AG20443 (cell line): ENCODE results near the gene BHLHE40.

ENCODE experiments used
- DNase-seq: peaks from one replicate; pipeline ENCODE4 v3.0.0; 2012; ENCODE audit warnings: low spot score, mixed read lengths

Gene BHLHE40

GRCh38 chr3:4979428-4980228, at the start of gene BHLHE40:
TSS of gene BHLHE40 (plus strand) at chr3:4979437. CDS start at chr3:4979719, 282 bp downstream.
- DNase-seq, result no peak

GRCh38 chr3:4930501-4930900, 48.7 kb upstream of the BHLHE40 start:
- DNase-seq, result no peak

- DNase-seq, result no peak
Measured at GRCh38 chr3:4934050-4934449, 45.2 kb upstream of the BHLHE40 start.

- no peak for DNase-seq
Measured at GRCh38 chr3:4935347-4935746, 43.9 kb upstream of the BHLHE40 start.

- no peak for DNase-seq
Measured at GRCh38 chr3:4936982-4937614, 42.1 kb upstream of the BHLHE40 start.

GRCh38 chr3:4938281-4938982, 40.8 kb upstream of the BHLHE40 start:
- no peak for DNase-seq

- no peak for DNase-seq
Measured at GRCh38 chr3:4939276-4939675, 40.0 kb upstream of the BHLHE40 start.

GRCh38 chr3:4940985-4941384, 38.3 kb upstream of the BHLHE40 start:
- no peak for DNase-seq

- DNase-seq, result peak; percentile 17
Measured at GRCh38 chr3:4943549-4943948, 35.7 kb upstream of the BHLHE40 start.

- no peak for DNase-seq
Measured at GRCh38 chr3:4945324-4945723, 33.9 kb upstream of the BHLHE40 start.

GRCh38 chr3:4947028-4947427, 32.2 kb upstream of the BHLHE40 start:
- no peak for DNase-seq

- peak; percentile 30 for DNase-seq
Measured at GRCh38 chr3:4948395-4948794, 30.8 kb upstream of the BHLHE40 start.

- DNase-seq, result no peak
Measured at GRCh38 chr3:4949004-4949403, 30.2 kb upstream of the BHLHE40 start.

GRCh38 chr3:4949659-4950058, 29.6 kb upstream of the BHLHE40 start:
- DNase-seq, result peak; percentile 19

- no peak for DNase-seq
Measured at GRCh38 chr3:4950351-4950784, 28.9 kb upstream of the BHLHE40 start.

GRCh38 chr3:4950948-4951347, 28.3 kb upstream of the BHLHE40 start:
- no peak for DNase-seq

- DNase-seq, result peak; percentile 17
Measured at GRCh38 chr3:4953119-4953518, 26.1 kb upstream of the BHLHE40 start.

GRCh38 chr3:4954256-4955000, 24.8 kb upstream of the BHLHE40 start:
- no peak for DNase-seq

- DNase-seq, result no peak
Measured at GRCh38 chr3:4956099-4956498, 23.1 kb upstream of the BHLHE40 start.

GRCh38 chr3:4956738-4957137, 22.5 kb upstream of the BHLHE40 start:
- DNase-seq, result no peak

GRCh38 chr3:4957978-4958377, 21.3 kb upstream of the BHLHE40 start:
- DNase-seq, result no peak

GRCh38 chr3:4959180-4959579, 20.1 kb upstream of the BHLHE40 start:
- DNase-seq, result no peak
